NK-92 (cell line): ENCODE results near the gene PITPNM3.
"Not testable (repeated sequence)": the region's sequence is repeated elsewhere in the genome, so short reads cannot be mapped to it uniquely, and the experiment has no call there.

Experiments
- DNase-seq: peaks from one replicate; lab custom pipeline; 2025; ENCODE audit not compliant: unreplicated experiment; lab: John Stamatoyannopoulos, UW

Gene PITPNM3

GRCh38 chr17:6575596-6575988, 19.2 kb upstream of the PITPNM3 start:
- no peak for DNase-seq

GRCh38 chr17:6574687-6575595, 18.6 kb upstream of the PITPNM3 start:
- DNase-seq, result no peak

DNA sequence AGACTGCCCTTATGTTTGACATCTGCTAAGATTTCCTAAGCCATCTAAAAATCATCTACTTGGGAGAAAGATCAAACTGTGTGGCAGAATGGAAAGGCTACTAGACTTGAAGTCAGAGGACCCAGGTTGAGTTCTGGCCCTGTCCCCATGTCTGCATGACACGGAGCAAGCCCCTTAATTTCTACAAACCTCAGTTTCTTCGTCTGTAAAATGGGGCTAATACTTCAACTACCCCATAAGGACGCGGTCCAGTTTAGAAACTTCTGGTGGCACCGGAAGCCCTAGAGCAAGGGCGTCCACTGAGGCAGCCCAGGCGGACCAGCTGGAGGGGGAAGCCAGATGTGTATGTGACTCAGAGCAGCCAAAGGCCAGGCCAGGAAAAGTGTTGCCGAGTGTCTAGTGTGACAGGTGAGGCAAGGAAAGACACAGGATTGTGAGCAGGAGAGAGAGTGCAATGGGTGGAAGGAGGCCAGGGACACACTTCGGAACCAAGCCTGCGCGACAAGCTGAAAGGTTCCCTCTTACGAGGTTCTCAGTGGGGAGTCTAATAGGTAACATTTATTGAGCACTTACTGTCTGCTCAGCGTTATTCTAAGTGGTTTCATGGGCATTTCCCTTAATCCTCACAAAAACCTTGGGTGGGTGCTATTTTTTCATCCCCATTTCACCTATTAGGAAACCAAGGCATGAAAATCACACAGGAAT, 17.8 kb upstream of the PITPNM3 start:
- no peak for DNase-seq

- not testable (repeated sequence) for DNase-seq
Measured at GRCh38 chr17:6573495-6573894, 17.1 kb upstream of the PITPNM3 start.

DNA sequence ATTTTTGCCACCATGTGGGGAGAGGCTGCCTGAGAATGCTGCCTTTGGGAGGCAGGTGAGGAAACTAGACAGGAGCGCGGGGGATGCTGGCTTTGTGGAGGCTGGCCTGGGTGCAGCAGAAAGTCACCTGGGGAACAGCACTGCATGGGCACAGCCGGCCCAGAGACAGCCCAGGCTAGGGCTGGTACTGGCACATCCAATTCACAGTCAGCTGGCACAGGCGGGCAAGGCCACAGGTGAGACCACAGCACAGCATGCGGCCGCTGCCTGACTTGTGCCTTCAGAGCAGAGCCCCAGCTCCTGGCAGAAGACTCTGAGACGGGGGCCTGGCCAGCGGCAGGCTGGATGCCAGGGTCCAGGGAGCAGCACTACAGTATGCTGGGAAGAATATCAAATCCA, 16.6 kb upstream of the PITPNM3 start:
- DNase-seq, result no peak

- DNase-seq, result no peak
Measured at GRCh38 chr17:6571452-6571781, 15.1 kb upstream of the PITPNM3 start.

- DNase-seq, result no peak
Measured at GRCh38 chr17:6570731-6571451, 14.5 kb upstream of the PITPNM3 start.

DNA sequence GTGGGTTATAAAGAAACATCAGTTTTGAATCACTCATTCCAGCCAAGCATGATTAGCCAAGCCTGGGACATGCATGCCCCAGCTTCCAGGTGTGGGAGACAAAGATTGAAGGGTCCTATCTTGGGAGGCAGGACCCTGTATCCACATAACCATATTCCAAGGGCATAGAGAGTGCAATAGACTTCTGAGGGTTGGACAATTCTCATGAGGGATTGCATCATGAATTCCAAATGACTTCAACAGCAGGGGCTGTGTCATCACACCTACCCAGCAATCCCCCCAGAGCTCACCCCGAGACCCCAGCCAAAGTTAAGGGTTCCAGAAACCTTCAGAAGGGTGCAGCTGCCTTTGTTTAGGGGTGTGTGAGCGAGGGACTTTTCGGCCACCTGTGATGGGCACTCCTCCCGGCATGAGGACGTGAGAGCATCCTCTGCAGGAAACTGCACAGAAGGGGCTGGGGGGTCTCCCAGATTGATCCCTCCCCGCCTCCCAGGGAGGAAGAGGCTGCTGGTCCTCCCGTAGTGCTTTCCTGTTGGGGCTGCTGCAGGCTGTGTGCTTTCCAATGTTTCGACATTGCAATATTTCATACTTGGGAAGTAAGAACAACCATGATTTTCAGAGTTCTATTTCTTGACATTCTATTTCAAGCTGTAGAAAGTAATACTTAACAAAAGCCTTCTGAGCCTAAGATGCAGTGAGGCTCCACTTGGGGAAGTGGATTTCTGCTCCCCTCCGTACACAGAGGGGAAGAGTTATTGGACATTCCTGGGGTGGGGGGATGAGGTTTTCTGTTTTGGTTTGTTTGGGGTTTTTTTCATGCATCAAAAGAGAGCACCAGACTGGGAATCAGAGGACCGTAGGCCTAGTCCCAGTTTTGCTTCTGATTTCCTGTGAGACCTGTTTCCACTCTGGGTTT, 13.3 kb upstream of the PITPNM3 start:
- DNase-seq, result no peak

- no peak for DNase-seq
Measured at GRCh38 chr17:6568184-6568758, 11.9 kb upstream of the PITPNM3 start.

DNA sequence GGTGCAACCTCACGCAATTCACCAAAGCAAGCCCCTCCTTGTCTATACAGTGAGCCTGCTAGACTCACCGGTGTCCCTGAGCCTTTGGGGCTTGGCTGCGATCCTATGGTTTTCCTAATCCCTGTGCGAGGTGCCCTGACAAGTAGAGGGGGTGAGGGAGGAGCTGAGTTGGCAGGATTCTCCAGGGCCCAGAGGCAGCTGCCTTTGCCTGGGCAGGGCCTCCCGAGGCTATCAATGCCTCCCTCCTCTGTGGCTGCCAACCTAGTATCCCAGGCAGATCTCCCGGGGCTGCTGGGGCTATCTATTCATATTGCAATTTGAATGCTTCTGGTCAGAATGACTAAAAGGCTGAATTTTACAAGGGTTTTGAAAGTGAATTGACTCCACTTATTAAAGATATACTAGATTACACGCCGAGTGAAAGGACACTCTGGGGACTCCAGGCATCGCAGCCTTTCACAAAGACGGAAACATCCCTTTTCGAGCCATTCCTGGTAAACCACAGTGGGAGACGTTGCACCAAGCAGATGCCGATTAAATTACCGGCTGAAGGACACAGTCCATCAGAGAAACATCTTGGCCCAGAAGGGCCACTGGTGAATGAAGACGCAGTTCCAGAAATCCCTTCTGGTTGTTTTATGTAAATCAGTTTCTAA, 11.3 kb upstream of the PITPNM3 start:
- no peak for DNase-seq

- no peak for DNase-seq
Measured at GRCh38 chr17:6561446-6561845, 5.1 kb upstream of the PITPNM3 start.

DNA sequence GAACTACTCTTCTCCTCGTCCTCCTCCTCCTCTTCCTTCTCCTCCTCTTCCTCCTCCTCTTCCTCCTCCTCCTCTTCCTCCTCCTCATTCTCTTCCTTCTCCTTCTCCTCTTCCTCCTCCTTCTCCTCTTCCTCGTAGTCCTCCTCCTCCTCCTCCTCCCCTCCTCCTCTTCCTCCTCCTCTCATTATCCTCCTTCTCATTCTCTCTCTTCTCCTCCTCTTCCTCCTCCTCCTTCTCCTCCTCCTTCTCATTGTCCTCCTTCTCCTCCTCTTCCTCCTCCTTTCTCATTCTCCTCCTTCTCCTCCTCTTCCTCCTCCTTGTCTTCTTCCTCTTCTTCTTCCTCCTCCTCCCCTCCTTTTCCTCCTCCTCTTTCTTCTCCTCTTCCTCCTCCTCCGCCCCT, 4.1 kb upstream of the PITPNM3 start:
- DNase-seq, result no peak

DNA sequence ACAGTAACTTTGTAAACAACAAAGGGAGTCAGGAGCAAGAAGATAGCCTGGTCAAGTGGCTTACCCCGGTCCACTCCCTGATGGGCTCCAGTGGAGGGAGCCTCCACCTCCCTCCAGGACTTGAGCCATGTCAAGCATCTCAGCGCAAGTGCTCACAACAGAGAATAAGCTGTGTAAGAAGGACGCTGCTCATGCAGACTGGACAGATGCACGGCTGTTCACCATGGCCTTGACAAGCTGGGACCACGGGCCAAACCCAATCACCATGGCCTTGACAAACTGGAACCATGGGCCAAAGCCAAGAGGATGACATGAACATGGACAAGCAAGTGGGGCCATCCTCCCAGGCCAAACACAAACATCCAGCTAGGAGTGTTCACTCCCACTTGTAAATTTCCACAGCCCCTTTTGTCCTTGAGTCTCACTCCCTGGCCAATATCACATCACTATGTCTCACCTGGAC, 3.4 kb upstream of the PITPNM3 start:
- DNase-seq, result no peak

GRCh38 chr17:6558932-6559752, 2.8 kb upstream of the PITPNM3 start:
- DNase-seq, result no peak

GRCh38 chr17:6558276-6558675, 1.9 kb upstream of the PITPNM3 start:
- DNase-seq, result no peak

GRCh38 chr17:6557040-6557438, 684 bp upstream of the PITPNM3 start:
- no peak for DNase-seq

GRCh38 chr17:6555331-6556120, 829 bp downstream of the PITPNM3 start:
- DNase-seq, result no peak

DNA sequence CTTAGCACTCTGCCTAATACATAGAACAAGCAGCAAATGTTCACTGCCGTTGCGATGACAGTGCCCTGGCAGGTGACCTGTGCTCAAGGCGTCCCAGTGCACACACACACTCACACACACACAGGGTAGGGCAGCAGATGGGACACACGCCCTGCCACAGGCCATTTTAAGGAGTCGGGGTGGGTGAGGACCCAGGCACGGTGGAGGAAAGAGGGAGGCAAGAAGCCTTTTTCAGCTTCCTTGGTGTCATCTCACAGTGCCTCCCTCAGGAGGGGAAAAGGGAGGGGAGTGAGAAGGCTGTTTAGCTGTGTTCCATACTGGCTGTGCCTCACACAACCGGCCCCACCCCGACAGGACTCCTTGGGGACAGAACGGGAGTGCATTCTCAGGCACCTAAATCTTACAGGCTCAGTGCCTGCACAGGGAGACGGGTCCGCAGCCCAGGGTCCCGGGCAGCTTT, 1.5 kb downstream of the PITPNM3 start:
- DNase-seq, result no peak
